Stimulated activated CD8-positive, alpha-beta memory T cell treated with anti-CD3 and anti-CD28 coated beads, Interleukin-4, amount 100 ng/mL, for 4 hours (primary cell): ENCODE data around the gene WNK2.
"Not testable (repeated sequence)": the region's sequence is repeated elsewhere in the genome, so short reads cannot be mapped to it uniquely, and the experiment has no call there.

ENCODE experiments used
- DNase-seq, 2 donors: peaks; one replicate each; pipeline ENCODE4 v3.0.0-alpha.2; 2020; ENCODE audit warnings: low read depth in 2 of 2, low spot score in 1 of 2

Gene WNK2

DNA sequence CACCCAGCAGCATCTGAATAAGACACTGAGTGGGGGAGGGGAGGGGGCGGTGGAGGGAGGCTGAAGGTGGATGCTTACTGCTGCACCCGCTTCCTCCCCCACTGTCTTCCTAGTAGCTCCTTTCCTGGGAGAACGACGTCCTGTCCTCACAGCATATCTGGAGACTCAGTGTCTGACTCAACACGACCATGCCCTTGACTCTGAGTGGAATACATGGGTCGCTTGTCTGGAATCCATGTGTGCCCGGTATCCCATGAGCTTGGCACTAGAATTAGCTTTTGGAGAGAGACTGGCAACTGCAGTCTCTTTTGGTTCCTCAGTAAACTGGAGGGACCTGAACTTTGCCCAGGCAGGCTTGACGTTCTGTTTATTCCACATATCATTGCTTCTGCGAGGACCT, 142.1 kb downstream of the WNK2 start:
- DNase-seq = no peak

DNA sequence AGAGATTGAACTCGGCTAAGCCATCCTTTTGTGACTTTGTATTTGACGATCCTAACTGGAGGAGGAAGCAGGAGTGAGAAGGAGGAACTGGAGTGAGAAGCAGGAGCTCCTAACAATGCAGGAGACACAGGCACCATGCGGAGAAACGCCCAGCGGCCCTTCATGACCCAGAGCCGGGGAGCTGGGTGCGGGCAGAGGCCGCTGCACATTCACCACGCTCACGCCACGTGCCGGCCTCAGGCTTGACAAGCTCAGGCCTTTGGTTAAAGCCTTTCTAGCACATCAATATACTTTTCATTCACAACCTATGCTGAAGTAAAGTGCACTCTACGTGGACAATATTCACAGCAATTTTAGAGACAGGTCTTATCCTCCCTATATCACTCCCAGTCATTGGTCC, 142.7 kb downstream of the WNK2 start:
- no peak for DNase-seq

DNA sequence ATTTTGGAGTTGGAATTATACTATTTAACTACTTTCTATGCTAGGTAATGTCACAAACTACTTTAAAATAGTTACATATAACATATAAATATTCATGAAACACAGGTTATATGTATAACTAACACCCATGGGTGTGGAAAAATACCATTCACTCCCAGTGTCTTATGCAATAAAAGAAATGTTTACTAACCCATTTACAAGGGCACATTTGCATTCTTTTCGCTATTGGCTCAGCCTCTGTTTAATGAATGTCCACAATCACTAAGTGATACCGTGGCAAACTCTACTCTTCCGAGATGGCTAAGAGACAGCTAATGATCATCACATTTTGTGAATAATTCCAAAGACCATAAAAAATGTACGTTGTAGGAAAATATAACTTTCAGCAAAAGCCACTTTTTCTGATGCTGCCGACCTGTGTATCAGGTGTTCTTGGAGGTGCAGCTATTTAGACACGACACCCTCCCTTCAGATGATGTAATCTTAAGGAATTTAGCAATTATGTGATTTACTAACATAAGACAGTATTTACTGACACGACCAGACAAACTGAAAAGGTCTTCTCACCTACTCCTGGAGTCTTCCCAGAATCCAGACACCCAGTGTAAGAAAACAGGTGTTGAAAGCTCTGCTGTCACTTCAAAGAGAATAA, 145.8 kb downstream of the WNK2 start:
- DNase-seq = no peak

DNA sequence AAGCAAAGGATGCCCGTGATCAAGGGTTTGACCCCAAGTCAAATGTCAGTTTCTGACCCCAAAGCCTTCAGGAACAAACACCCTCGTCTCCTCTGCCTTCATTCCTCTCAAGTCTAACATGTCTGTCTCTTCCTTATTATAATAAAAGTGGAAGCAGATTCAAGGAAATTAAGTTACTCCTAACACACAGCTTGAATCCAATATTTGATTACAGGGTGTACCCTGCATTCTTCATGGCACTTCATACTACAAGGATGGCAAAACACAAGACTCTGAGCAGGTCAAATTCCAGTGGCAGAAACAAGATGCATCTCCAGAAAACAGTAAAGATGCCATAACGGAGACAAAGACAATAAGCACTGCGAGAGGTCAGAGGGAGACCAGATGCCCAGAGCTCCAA, 148.4 kb downstream of the WNK2 start:
- DNase-seq = no peak

DNA sequence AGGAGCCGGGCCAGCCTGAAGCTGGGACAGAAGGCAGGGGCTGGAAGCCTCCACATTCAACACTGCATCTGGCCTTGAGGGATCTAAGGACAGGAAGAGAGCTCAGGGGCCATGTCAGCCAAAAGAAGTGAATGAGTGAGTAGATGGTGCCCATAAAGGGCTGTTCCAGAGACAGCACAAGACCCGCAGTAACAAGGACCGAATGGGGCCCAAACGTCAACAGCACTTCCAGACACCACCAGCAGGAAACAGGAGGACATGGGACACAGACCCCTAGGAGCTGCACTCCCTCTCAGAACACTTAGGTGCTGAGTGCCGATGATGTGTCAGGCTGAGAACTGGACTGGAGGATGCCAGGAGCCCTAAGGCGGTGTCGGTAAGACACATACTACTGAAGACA, 152.8 kb downstream of the WNK2 start:
- DNase-seq = no peak

DNA sequence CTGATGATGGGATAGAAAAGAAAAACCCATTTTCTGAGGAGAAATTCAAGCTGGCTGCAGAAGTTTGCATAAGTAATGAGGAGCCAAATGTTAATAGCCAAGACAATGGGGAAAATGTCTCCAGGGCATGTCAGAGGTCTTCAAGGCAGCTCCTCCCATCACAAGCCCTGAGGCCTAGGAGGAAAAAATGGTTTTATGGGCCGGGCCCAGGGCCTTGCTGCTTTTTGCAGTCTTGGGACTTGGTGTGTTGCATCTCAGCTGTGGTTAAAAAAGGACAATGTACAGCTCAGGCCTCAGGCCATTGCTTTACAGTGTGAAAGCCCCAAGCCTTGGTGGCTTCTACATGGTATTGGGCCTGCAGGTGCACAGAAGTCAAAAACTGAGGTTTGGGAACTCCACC, 154.3 kb downstream of the WNK2 start:
- not testable (repeated sequence) for DNase-seq

DNA sequence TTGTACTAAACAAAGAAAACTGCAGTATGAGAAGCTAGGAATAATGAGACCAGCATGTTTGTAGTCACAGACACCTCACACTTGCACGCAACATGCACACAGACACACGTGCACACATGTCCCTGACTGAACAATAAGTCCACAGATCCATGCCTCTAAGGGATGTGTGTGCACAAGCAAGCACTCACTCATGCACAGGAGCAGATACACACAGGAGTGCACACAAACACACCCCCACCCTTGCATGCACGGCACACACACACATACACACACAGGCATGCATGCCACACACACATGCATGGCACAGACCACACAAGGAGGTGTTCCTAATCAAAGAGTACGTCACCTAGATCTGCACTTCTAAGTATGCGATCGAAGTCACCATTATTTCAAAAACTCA, 156.2 kb downstream of the WNK2 start:
- no peak for DNase-seq

DNA sequence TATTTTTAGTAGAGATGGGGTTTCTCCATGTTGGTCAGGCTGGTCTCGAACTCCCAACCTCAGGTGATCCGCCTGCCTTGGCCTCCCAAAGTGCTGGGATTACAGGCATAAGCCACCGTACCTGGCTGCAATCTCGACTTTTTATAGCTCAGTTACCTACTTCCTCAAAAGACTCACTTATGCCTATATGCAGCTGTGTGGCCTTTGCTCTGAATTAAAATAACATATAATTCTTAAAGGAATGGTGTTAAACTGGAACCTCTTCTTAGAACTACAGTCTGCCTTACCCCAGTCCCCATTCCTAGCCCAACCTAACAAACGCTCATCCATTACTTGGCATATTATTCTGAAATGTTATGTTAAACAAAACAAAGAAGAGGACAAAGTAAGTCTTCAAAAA, 157.9 kb downstream of the WNK2 start:
- not testable (repeated sequence) for DNase-seq

DNA sequence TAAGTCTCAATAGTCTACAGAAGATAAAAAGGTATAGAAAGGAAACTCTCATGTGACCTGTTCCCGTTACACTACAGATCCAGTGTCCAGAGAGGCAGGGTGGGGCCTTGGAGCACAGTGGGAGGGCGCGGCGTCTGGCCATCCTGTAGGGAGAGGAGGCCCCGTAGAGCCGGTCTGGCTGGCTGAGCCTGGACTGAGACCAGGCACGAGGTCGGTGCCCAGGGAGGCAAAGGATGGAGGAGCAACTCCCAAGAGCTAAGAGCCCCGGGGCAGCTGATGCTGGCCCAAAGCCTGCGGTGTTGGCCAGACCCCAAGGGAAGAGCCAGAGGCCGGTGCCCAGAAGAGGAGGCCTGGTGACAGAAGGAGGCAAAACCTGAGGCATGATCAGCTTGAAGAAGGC, 158.5 kb downstream of the WNK2 start:
- not testable (repeated sequence) for DNase-seq

DNA sequence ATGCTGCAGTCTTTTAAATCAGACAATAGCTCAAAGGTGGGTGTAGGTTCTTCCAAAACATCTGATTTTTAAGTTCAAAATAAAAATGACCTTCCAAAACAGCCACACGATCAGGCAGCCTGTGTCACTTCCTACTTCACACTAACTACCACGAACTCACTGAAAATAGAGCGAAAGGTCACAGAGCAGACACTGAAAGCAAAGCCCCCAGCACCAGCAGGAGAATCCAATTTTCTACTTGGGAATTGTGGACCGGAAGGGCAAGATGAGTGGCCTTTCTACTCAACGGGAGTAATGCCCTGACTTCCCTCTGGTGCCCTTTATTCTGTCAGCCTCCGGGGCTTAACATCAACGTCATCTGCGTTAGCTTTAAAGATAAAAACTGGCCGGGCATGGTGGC, 159.7 kb downstream of the WNK2 start:
- DNase-seq = no peak

DNA sequence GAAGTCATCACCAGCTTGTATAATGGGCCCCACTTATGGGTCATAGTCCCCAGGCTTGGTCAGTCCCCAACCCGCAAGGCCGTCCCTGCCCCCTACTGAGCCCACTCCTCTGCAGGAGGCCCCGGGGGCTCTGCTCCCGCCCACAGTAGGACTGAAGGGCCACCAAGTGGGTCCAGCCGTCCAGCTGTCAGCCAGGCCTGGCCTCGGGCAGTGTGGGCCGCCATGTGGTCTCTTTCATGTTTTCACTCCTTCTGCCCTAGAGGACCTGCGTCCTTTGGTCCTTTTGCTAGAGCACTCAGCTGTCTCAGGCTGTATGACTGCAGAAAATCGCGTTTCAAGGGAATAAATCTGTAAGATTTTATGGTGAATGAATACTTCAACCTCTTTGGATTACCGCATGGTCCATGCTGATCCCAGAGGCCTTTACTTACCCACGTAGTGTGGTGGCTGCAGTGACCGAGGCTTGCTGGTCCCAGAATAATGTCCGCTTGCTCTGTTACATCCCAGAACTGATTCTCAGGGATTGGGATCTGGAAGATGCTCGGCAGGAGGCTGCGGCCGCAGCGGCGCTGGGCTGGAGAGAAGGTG, 161.8 kb downstream of the WNK2 start:
- no peak for DNase-seq

DNA sequence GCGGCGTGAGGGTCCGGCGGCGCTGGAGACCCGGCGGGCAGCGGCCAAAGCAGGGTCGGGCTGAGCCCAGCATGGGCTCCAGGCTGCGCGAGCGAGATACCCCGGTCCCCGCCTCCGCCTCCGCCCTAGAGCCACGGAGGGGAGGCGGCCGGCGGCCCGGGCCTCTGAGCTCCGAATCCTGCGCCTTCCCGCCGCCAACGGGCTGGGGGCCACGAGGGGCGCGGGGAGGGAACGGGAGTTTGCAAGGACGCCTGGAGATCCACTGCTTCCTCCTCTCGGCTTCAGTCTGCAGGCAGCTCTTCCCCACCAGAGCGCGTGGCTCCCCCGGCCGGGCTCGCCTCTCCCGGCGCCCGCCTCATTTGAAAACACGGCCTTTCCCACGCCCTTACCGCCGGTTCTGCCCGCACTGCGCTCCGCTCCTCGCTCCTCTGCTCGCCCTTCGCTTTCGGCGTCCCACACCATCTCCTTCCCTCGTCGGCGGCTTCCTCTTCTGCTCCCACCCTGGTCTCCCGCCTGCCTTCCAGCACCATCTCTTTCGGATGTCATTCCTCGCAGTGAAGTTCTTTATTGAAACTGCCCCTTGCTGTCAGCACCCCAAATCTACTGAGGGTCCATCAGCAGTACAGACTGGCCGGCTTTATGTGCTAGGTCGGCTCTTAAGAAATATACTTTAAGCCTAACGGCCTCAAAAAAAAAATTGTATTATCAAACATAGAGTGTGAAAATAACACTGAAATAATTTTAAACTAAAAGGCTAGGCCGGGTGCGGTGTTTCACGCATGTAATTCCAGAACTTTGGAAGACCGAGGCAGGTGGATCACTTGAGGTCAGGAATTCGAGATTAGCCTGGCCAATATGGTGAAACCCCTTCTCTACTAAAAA, 162.5 kb downstream of the WNK2 start:
- no peak for DNase-seq

DNA sequence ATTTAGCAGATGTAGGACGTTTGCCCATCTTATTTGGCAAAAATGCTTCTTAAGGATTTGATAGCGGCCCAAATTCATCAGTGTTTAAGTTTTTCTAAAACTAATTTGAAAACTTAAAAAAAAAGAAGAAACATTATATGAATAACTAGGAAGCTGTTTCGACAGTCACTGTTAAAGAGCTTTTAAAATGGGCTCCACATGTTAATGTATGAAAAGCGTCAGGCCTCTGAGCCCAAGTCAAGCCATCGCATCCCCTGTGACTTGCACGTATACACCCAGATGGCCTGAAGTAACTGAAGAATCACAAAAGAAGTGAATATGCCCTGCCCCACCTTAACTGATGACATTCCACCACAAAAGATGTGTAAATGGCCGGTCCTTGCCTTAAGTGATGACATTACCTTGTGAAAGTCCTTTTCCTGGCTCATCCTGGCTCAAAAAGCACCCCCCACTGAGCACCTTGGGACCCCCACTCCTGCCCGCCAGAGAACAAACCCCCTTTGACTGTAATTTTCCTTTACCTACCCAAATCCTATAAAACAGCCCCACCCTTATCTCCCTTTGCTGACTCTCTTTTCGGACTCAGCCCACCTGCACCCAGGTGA, 163.5 kb downstream of the WNK2 start:
- DNase-seq = not testable (repeated sequence)

DNA sequence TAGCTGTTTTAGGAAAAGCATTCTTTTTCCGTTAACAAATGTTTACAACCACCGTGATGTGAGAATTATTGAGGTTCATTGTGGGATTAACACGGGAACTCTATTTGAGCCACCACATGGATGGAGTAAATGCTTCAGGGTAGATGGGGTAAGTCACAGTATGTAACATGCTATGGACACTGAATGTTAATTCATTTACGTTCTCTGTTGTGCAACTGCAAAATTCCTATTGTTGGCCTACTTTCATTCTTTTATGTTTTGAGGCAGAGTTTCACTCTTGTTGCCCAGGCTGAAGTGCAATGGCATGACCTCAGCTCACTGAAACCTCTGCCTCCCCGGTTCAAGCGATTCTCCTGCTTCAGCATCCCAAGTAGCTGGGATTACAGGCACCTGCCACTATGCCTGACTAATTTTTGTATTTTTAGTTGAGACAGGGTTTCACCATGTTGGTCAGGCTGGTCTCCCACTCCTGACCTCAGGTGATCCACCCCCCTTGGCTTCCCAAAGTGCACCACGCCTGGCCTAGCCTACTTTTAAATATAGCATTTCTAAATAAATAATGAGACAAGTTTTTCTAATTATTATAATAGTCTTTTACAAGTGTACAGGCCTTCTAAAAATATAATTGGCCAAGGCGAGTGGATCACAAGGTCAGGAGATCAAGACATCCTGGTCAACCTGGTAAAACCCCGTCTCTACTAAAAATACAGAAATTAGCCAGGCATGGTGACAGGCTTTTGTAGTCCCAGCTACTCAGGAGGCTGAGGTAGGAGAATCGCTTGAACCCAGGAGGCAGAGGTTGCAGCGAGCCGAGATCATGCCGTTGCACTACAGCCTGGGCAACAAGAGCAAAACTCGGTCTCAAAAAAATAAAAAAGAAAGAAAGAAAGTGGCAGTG, 169.7 kb downstream of the WNK2 start:
- not testable (repeated sequence) for DNase-seq

DNA sequence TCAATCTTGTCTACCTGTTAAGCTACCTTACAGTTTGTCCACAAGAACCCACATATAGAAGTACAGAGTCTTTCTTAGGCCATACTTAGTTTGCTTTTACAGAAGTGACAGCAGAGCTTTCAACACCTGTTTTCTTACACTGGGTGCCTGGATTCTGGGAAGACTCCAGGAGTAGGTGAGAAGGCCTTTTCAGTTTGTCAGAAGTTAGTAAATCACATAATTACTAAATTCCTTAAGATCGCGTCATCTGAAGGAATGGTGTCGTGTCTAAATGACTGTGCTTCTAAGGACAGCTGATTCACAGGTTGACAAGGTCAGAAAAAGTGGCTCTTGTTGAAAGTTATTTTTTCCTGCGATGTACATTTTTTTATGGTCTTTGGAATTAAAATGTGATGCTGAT, 170.5 kb downstream of the WNK2 start:
- DNase-seq = no peak

DNA sequence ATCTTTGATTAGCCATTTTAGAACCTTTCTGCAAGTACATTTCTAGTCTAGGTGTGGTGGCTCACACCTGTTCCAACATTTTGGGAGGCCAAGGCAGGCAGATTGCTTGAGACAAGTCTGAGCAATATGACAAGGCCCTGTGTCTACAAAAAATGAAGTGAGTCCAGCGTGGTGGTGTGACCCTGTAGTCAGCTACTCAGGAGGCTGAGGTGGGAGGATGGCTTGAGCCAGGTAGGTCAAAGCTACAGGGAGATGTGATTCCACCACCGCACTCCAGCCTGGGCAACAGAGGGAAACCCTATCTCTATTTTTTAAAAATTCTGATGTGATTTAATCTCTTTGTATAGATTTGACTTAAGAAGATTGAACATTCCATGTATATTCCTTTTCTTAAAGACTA, 171.9 kb downstream of the WNK2 start:
- DNase-seq = no peak

DNA sequence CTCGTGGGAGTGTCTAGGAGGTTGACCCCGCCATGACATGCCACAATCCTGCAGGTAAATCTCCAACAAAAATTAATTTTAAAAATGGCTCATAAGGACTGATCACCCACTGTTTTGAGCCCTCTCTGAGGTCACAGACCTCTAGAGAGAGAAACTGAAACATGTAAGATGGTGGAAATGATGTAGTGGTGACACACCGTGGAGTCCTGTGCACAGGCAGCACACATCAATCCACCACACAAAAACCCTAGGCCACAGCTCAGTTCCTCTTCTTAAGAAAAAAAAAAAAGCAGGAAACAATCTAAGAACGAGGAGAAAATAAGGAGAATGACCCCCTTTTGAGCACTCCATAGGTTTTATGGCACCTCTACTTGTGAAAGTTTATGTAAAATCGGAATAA, 173.7 kb downstream of the WNK2 start:
- no peak for DNase-seq

DNA sequence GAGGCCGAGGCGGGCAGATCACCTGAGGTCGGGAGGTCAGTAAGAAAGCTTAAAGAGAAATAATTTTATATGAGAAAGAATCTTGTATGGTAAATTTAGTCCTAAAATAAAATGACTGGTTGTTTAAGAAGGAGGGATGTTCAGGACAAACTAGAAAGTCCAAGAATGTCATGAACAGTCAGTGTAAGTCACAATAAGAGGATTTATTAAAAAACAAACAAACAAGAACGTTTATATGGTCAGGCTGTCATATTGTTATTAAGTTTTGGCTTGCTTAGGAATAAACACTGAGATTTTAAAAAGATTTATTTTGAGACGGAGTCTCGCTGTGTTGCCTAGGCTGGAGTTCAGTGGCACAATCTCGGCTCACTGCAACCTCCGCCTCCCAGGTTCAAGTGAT, 176.0 kb downstream of the WNK2 start:
- DNase-seq = not testable (repeated sequence)

DNA sequence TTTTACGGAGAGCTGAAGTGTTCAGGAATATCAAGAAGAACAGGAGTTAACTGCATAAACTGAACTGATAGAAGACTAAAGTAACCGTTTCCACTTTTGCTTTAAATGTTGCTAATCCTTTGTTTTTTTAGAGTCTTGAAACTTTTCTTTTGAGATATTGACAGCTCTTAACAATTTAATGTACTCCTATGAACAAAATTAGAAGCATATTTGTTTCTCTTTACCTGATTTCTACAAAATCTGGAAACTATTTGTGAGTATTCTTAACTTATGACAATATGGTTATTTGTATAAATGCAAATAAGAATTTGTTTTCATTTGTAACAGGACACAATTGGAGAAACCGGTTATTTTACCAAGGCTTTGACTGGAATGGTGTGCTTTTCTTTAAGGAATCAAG, 178.1 kb downstream of the WNK2 start:
- DNase-seq = no peak

DNA sequence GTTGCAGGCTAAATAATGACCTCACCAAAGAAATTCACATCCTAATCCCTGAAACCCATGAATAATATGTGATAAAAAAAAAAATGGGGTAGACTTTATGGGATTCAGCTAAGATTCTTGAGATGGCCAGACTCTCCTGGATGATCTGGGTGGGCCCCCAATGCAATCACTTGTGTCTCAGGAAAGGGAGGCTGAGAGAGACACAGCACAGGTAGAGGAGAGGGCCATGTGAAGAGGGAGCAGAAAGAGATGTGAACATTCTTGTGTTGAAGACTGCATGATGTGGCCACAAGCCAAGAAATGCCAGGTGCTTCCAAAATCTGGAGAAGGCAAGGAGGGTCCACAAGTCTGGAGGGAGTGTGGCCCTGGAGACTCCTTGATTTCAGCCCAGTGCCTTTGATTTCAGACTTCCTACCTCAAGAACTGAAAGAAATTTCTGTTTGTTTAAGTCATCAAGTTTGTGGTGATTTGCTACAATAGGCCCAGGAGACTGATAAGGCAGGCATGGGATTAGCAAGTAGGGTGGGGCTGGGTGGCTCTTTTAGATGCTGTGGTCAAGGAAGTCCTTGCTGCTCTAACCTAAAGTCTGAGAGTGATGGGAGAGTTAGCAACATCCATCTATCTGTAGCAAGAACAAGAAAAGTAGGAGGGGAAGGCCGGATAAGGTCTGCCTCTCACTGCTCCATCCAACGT, 180.9 kb downstream of the WNK2 start:
- no peak for DNase-seq
